Activated naive CD4-positive, alpha-beta T cell treated with anti-CD3 and anti-CD28 coated beads, Interleukin-2, amount 10 ng/mL, durations not matched to agents 7 days and 5 days (primary cell): ENCODE results near the gene FAM120A.

Experiments
- CTCF ChIA-PET: fragments of 350-600 bp; sonication (Branson Sonifier 250); formaldehyde crosslinking; loops from one replicate; lab custom pipeline; 2021; ENCODE audit warnings: antibody characterized with exemption; lab: Charles Lee
- DNase-seq: peaks from one replicate; pipeline ENCODE4 v3.0.0-alpha.2; 2020
- H3K27ac Mint-ChIP-seq: one replicate; pipeline ENCODE4 v1.8.0; 2021; ENCODE audit warnings: mild to moderate bottlenecking, moderate library complexity, mixed read lengths
- H3K27me3 Mint-ChIP-seq: one replicate; pipeline ENCODE4 v1.8.0; 2021; ENCODE audit warnings: mild to moderate bottlenecking, mixed read lengths
- H3K36me3 Mint-ChIP-seq: one replicate; pipeline ENCODE4 v1.8.0; 2021; ENCODE audit warnings: mixed read lengths
- H3K4me1 Mint-ChIP-seq: one replicate; pipeline ENCODE4 v1.8.0; 2021; ENCODE audit warnings: mixed read lengths
- H3K4me3 Mint-ChIP-seq: one replicate; pipeline ENCODE4 v1.8.0; 2021; ENCODE audit warnings: mild to moderate bottlenecking, moderate library complexity, mixed read lengths
- H3K9me3 Mint-ChIP-seq: one replicate; pipeline ENCODE4 v1.8.0; 2021; ENCODE audit warnings: mixed read lengths

FAM120A gene

DNA sequence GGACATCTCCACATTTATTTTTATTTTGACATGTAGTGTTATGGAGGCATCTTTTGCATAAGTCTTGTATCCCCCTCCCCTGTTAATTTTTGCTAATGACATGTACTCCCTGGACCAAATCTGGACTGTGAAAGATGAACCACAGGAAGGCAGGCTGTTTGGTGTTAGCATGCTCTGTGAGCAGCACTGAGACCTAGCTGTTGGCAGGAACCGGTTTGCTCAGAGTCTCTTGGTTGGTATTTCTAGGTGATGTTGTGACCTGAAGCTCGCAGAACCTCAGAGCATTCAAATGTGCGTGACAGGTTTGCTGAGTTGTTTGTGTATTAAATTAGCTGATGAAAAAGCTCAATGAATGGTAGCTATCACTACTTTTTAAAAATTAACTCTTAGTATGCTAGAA, 71.3 kb downstream of the FAM120A start:
- Mint-ChIP-seq H3K27me3 (no peaks in the 10 kb centered on the region), H3K4me3 (no peak overlapping the region), H3K9me3 (no peaks in the 10 kb centered on the region), H3K27ac (peak overlapping the region; percentile 54), H3K4me1 (peaks cover 3% of the 10 kb centered on the region), H3K36me3 (peaks cover 51% of the 10 kb centered on the region)
- CTCF ChIA-PET = interaction anchor here (1.7 kb wide), 1 partner anchor 43 kb away, joined by 4 read pairs; no protein-coding TSS in a partner anchor
- no peak for DNase-seq

DNA sequence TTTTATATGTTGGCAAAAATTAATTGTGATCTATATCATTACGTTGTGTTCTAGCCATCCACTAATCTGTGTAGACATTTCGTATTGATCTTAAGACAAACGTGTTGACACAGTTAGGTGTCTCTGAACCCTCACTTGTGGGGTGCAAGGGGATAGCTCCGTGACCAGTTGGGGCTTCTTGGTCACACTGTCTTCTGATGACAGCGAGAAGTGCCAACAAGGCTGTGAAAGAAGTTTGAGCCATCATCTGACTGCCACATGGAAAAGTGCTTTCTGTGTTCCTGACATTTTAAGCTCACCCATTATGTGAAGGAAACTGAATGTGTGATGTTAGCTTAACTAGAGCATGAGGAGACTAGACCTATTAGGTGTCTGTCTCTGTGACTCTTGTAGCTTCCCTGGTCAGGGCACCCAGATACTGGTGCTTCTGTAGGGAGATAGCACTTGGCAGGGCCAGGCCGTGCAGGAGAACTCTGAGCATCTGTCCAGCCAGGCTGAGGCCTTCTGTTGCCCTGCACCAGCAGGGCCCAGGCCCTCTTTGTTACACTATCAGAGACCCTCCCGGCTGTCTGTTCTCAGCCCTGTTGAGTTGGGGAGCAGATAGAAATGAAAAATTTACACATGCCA, 72.1 kb downstream of the FAM120A start:
- CTCF ChIA-PET = interaction anchor here (1.7 kb wide), 1 partner anchor 43 kb away, joined by 4 read pairs; no protein-coding TSS in a partner anchor
- Mint-ChIP-seq H3K27me3 (no peaks in the 10 kb centered on the region), H3K4me3 (no peak overlapping the region), H3K4me1 (peaks cover 5% of the 10 kb centered on the region), H3K9me3 (no peaks in the 10 kb centered on the region), H3K36me3 (peaks cover 52% of the 10 kb centered on the region), H3K27ac (peak overlapping the region; percentile 25)
- DNase-seq = no peak

DNA sequence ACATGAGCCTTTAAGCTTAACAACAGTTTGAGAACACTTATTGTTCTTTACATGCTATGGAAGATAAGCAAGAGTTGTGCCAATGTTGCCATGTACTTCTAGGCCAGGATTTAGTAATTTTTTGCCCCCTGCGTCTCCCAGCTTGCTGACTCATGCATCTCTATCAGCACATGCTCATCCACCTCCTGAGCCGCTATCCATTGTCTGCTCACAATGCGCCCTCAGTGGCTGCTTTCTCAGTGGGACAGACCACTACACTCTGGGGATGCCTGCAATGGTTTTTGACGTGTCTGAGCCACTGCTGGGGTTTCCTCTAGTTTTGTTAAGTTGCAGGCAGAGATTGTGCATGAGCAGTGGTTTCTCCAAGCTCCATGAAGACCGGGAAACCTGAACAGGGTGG, 74.0 kb downstream of the FAM120A start:
- no peak overlapping the region for H3K4me3 Mint-ChIP-seq
- peaks cover 5% of the 10 kb centered on the region for H3K4me1 Mint-ChIP-seq
- no peaks in the 10 kb centered on the region for H3K9me3 Mint-ChIP-seq
- no peak for DNase-seq
- peaks cover 55% of the 10 kb centered on the region for H3K36me3 Mint-ChIP-seq
- CTCF ChIA-PET = no interaction called here
- no peak overlapping the region for H3K27ac Mint-ChIP-seq
- H3K27me3 Mint-ChIP-seq = no peaks in the 10 kb centered on the region

GRCh38 chr9:93531374-93531773, 79.9 kb downstream of the FAM120A start:
- no peak overlapping the region for H3K4me3 Mint-ChIP-seq
- H3K4me1 Mint-ChIP-seq = peaks cover 2% of the 10 kb centered on the region
- no peaks in the 10 kb centered on the region for H3K27me3 Mint-ChIP-seq
- DNase-seq = no peak
- H3K27ac Mint-ChIP-seq = no peak overlapping the region
- CTCF ChIA-PET = no interaction called here
- peaks cover 57% of the 10 kb centered on the region for H3K36me3 Mint-ChIP-seq
- H3K9me3 Mint-ChIP-seq = no peaks in the 10 kb centered on the region

DNA sequence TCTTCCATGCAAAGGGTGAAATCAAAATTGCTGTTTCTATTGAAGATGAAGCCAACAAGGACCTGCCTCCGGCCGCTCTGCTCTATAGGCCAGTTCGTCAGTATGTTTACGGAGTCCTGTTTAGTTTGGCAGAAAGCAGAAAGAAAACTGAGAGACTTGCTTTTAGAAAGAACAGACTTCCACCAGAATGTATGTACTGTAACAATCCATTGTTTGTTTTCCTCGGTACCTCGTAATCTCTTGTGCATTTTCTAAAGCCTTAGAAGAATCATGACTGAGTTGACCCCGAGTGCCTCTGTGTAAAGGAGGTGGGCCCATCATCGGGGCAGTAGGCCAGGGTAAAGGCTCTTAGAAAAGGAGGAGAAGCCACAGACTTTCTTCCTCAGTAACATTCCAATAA, 80.7 kb downstream of the FAM120A start:
- Mint-ChIP-seq H3K9me3 (no peaks in the 10 kb centered on the region), H3K4me3 (no peak overlapping the region), H3K4me1 (peaks cover 2% of the 10 kb centered on the region), H3K27ac (no peak overlapping the region), H3K27me3 (no peaks in the 10 kb centered on the region), H3K36me3 (peaks cover 49% of the 10 kb centered on the region)
- DNase-seq = no peak
- CTCF ChIA-PET = no interaction called here

- Mint-ChIP-seq H3K9me3 (no peaks in the 10 kb centered on the region), H3K4me1 (no peaks in the 10 kb centered on the region), H3K36me3 (peaks cover 52% of the 10 kb centered on the region), H3K4me3 (no peak overlapping the region), H3K27me3 (no peaks in the 10 kb centered on the region), H3K27ac (no peak overlapping the region)
- DNase-seq = no peak
- CTCF ChIA-PET = interaction anchor here (1.9 kb wide), 1 partner anchor 32 kb away, joined by 7 read pairs; no protein-coding TSS in a partner anchor
Observed at GRCh38 chr9:93533863-93534262, 82.4 kb downstream of the FAM120A start.

GRCh38 chr9:93536167-93536566, 84.7 kb downstream of the FAM120A start:
- H3K27me3 Mint-ChIP-seq = no peaks in the 10 kb centered on the region
- no peak overlapping the region for H3K4me3 Mint-ChIP-seq
- DNase-seq = no peak
- H3K27ac Mint-ChIP-seq = no peak overlapping the region
- H3K4me1 Mint-ChIP-seq = no peaks in the 10 kb centered on the region
- CTCF ChIA-PET = interaction anchor here (1.1 kb wide), 1 partner anchor 30 kb away, joined by 4 read pairs; no protein-coding TSS in a partner anchor
- H3K9me3 Mint-ChIP-seq = no peaks in the 10 kb centered on the region
- H3K36me3 Mint-ChIP-seq = peaks cover 42% of the 10 kb centered on the region

GRCh38 chr9:93536874-93537273, 85.4 kb downstream of the FAM120A start:
- Mint-ChIP-seq H3K36me3 (peaks cover 40% of the 10 kb centered on the region), H3K4me1 (no peaks in the 10 kb centered on the region), H3K27me3 (no peaks in the 10 kb centered on the region), H3K9me3 (no peaks in the 10 kb centered on the region), H3K4me3 (no peak overlapping the region), H3K27ac (no peak overlapping the region)
- no peak for DNase-seq
- CTCF ChIA-PET = interaction anchor here (1.1 kb wide), 1 partner anchor 29 kb away, joined by 4 read pairs; no protein-coding TSS in a partner anchor

- Mint-ChIP-seq H3K27me3 (no peaks in the 10 kb centered on the region), H3K4me3 (no peak overlapping the region), H3K27ac (no peak overlapping the region), H3K36me3 (peaks cover 32% of the 10 kb centered on the region), H3K9me3 (no peaks in the 10 kb centered on the region), H3K4me1 (no peaks in the 10 kb centered on the region)
- DNase-seq = no peak
- CTCF ChIA-PET = no interaction called here
Observed at GRCh38 chr9:93540305-93540704, 88.8 kb downstream of the FAM120A start.

- Mint-ChIP-seq H3K36me3 (peaks cover 32% of the 10 kb centered on the region), H3K27me3 (no peaks in the 10 kb centered on the region), H3K4me3 (no peak overlapping the region), H3K27ac (no peak overlapping the region), H3K4me1 (no peaks in the 10 kb centered on the region), H3K9me3 (no peaks in the 10 kb centered on the region)
- DNase-seq = no peak
- CTCF ChIA-PET = no interaction called here
Observed at GRCh38 chr9:93541005-93541404, 89.5 kb downstream of the FAM120A start.

DNA sequence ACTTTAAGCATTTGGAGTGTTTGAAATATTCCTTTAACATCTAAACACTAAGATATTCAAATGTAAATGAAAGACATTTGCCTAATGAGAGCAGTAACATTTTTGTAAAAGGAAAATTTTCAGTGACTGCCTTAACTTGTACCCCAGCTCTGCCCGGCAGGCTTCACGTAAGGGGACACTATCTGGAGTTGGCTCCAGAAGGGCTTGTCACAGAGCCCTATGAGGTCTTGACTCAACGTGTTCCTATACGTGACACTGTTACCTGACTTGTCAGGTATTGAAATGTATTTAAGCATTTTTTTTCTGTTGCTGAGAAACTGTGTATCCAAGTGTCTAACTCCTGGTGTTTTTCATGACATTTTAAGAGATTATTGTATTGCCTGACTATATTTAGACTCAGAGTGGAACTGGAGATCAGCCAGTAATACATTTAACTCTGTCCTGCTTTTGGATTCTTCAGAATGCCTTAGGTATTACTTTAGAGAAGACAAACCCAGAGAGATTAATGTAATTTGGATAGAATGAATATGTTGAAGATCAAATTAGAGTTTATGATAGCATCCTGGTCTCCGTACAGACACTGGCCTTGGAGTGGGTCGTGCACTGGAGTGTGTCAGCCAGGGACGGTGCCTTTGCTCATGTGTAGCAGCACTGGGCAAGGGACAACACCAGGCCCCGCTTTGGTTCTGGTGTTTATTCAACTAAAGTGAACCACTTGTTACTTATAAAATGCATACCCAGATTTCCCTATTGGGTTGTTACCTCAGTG, 90.3 kb downstream of the FAM120A start:
- H3K9me3 Mint-ChIP-seq = no peaks in the 10 kb centered on the region
- CTCF ChIA-PET = no interaction called here
- no peak for DNase-seq
- H3K36me3 Mint-ChIP-seq = peaks cover 37% of the 10 kb centered on the region
- H3K27me3 Mint-ChIP-seq = no peaks in the 10 kb centered on the region
- H3K4me3 Mint-ChIP-seq = no peak overlapping the region
- H3K27ac Mint-ChIP-seq = no peak overlapping the region
- H3K4me1 Mint-ChIP-seq = no peaks in the 10 kb centered on the region

DNA sequence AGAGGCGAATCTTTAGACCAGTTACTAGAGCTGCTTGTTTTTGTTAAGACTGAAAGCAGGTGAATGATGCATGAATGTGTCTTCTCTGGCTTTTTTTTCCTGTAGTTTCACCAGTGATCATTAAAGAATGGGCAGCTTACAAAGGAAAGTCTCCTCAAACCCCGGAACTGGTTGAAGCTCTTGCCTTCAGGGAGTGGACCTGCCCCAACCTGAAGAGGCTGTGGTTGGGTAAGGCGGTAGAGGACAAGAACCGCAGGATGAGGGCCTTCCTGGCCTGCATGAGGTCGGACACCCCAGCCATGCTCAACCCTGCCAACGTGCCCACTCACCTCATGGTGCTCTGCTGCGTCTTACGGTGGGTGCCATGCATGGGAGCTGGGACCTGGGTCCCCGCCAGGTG, 91.6 kb downstream of the FAM120A start:
- H3K36me3 Mint-ChIP-seq = peaks cover 37% of the 10 kb centered on the region
- H3K4me1 Mint-ChIP-seq = no peaks in the 10 kb centered on the region
- no peaks in the 10 kb centered on the region for H3K27me3 Mint-ChIP-seq
- no peaks in the 10 kb centered on the region for H3K9me3 Mint-ChIP-seq
- no peak for DNase-seq
- H3K27ac Mint-ChIP-seq = no peak overlapping the region
- CTCF ChIA-PET = interaction anchor here (1.1 kb wide), 1 partner anchor 23 kb away, joined by 3 read pairs; no protein-coding TSS in a partner anchor
- no peak overlapping the region for H3K4me3 Mint-ChIP-seq

DNA sequence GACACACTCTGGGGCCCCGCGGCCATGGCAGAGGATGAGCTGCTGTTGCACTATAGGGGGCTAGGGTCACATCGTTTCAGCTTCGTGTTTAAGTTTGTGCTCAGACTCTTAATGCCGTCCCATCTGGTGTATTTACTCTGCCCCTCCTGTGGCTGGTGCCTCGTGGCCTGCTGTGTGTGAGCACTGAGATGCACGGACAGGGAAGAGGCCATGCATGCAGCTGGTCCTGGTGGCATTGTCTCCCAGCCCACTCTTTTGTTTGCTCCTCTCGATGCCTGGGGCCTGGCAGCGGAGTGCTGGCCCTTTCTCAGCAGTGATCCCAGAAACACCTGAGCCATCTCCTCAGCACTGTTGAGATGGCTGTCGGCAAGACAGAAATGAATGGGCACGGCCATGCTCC, 94.9 kb downstream of the FAM120A start:
- CTCF ChIA-PET = no interaction called here
- Mint-ChIP-seq H3K27ac (no peak overlapping the region), H3K4me3 (no peak overlapping the region), H3K9me3 (no peaks in the 10 kb centered on the region), H3K4me1 (no peaks in the 10 kb centered on the region), H3K27me3 (no peaks in the 10 kb centered on the region), H3K36me3 (peaks cover 42% of the 10 kb centered on the region)
- no peak for DNase-seq

DNA sequence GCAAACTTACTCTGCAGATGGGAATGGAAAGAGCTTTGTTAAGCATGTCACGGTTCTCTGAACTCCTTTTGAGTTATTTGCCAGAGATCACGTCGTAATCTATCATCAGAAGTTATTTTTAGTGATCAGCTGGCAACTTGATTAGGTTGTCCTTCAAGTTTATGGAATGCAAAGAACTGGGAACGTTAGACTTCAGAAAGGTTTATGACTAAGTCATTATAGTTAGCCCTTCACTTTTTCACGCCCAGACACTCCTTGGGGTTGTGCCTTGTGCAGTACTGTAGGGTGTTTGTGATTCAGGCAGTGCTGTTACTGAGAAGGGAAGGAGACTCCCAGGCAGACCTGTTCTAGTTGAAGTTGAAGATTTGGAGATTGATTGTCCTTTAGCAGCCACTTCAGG, 98.1 kb downstream of the FAM120A start:
- Mint-ChIP-seq H3K27me3 (no peaks in the 10 kb centered on the region), H3K4me3 (no peak overlapping the region), H3K9me3 (no peaks in the 10 kb centered on the region), H3K4me1 (no peaks in the 10 kb centered on the region), H3K27ac (no peak overlapping the region), H3K36me3 (peaks cover 48% of the 10 kb centered on the region)
- CTCF ChIA-PET = interaction anchor here (0.6 kb wide), 1 partner anchor 144 kb away, joined by 3 read pairs; no protein-coding TSS in a partner anchor
- DNase-seq = no peak
